Esophagus muscularis mucosa (tissue), 4 donors: ENCODE measurements around the gene RCC1. TPM values are rescaled to one million over a fixed set of nuclear protein-coding genes. Genes with fewer than 3 reads are reported as not detected.

Experiments used
- small RNA-seq, 3 donors: library from RNA; depleted of rRNA; stranded (forward); fragments of <200 nt; gene quantifications; one replicate each; pipeline ENCODE3, GENCODE V24; 2016
- total RNA-seq, 4 donors: library from RNA; depleted of rRNA; stranded (reverse); fragments of >200 nt; gene quantifications; one replicate each; pipeline versions ENCODE4 v1.1.0 to v1.2.1, GENCODE V29; 2016

Gene RCC1
- total RNA-seq, 4 donors from 2014 or later, result 8.3 to 17.1 (median 11.3) TPM

Small RNA genes within 50 kb of the gene (small RNA-seq; reads per million reads assigned to genes)
- 0 reads per million in 3 donors for gene RNU6ATAC27P
- 0 reads per million in 3 donors for gene SNORA16A
- 0 reads per million in 3 donors for gene SNORA44
- gene SNORA61, result 0 reads per million in 3 donors
- 0 reads per million in 3 donors for gene SNORA73A
- 4.1 to 8.2 (median 5.0) reads per million in 3 donors for gene SNORA73B
- gene SNORD99, result 68,605 to 100,104 (median 75,338) reads per million in 3 donors

Other genes starting within 250 kb of the RCC1 start
- gene SESN2, start 246.5 kb upstream of the RCC1 start, total RNA-seq, result 10 to 100 TPM in 3 of 4 donors, 1 to 10 TPM in 1; 7.5 to 16.4 (median 11.9) TPM
- gene MED18, start 177.0 kb upstream of the RCC1 start, total RNA-seq, result 10 to 100 TPM in 3 of 4 donors, 1 to 10 TPM in 1; 8.0 to 14.5 (median 12.9) TPM
- 10 to 100 TPM; 21.0 to 32.4 (median 27.7) TPM for gene PHACTR4, start 136.3 kb upstream of the RCC1 start, total RNA-seq
- gene TRNAU1AP, start 47.0 kb downstream of the RCC1 start, total RNA-seq, result 10 to 100 TPM; 19.4 to 34.1 (median 23.2) TPM
- gene RAB42, start 86.2 kb downstream of the RCC1 start, total RNA-seq, result 1 to 10 TPM in 3 of 4 donors, under 1 TPM in 1; 0.98 to 4.0 (median 2.9) TPM
- 10 to 100 TPM; 16.1 to 17.6 (median 17.1) TPM for gene TAF12, start 137.0 kb downstream of the RCC1 start, total RNA-seq
- gene RNU11, start 142.6 kb downstream of the RCC1 start, total RNA-seq, result not detected
- 10 to 100 TPM in 2 of 4 donors, 1 to 10 TPM in 2; 7.1 to 11.0 (median 9.8) TPM for gene GMEB1, start 162.7 kb downstream of the RCC1 start, total RNA-seq
- gene YTHDF2, start 230.9 kb downstream of the RCC1 start, total RNA-seq, result 10 to 100 TPM; 39.3 to 53.3 (median 41.6) TPM